Left lung (tissue), 10 donors: Measurements from ENCODE around the gene TEDC1. TPM values are rescaled to one million over a fixed set of nuclear protein-coding genes. Genes with fewer than 3 reads are reported as not detected.
A peak's percentile ranks its signal among the peaks of the same experiment; 100 is the strongest.

Experiments
- ATAC-seq: fragments of 200-7000 bp; cut with Tn5 transposase; one replicate; pipeline ENCODE4 v1.9.1; 2020; ENCODE audit warnings: moderate library complexity
- DNase-seq, 4 donors: peaks; one replicate each; pipeline ENCODE4 v3.0.0-alpha.2; 2013 to 2020
- H3K27ac ChIP-seq, 2 donors: fragments of 200-600 bp; sonication (generic) in 1 of 2; one replicate each; pipeline versions ENCODE4 v1.5.0 to v1.8.0; 2020 to 2021
- H3K27me3 ChIP-seq, 2 donors: fragments of 200-600 bp; sonication (generic) in 1 of 2; one replicate each; pipeline versions ENCODE4 v1.5.0 to v1.8.0; 2020 to 2021
- H3K36me3 ChIP-seq, 2 donors: fragments of 200-600 bp; sonication (generic) in 1 of 2; one replicate each; pipeline versions ENCODE4 v1.5.0 to v1.8.0; 2020 to 2021
- H3K4me1 ChIP-seq, 2 donors: fragments of 200-600 bp; one replicate each; pipeline ENCODE4 v1.8.0; 2021
- H3K4me3 ChIP-seq, 2 donors: fragments of 200-600 bp; sonication (generic) in 1 of 2; one replicate each; pipeline versions ENCODE4 v1.5.0 to v1.8.0; 2020 to 2021; ENCODE audit warnings: mild to moderate bottlenecking in 1 of 2
- H3K9me3 ChIP-seq, 2 donors: fragments of 200-600 bp; sonication (generic) in 1 of 2; one replicate each; pipeline versions ENCODE4 v1.5.0 to v1.8.0; 2020 to 2021
- intact Hi-C, 2 donors: fragments of 100-400 bp; cut with DNase I; formaldehyde crosslinking; loops; one replicate each; pipeline versions ENCODE4 v1.11.2 to v1.14.2; 2022
- polyA plus RNA-seq, 6 donors: library from polyadenylated mRNA; unstranded; fragments of 120-200 nt; gene quantifications; one replicate each; pipeline ENCODE4 v1.2.1, GENCODE V29; 2013; ENCODE audit not compliant: insufficient read length in 6 of 6
- total RNA-seq, 2 donors: library from RNA; stranded (reverse); fragmentation: NEBNext Ultra II Directional; extraction: Animal tissue kit (Norgen Biotek cat#: 25700); gene quantifications; one replicate each; pipeline ENCODE4 v1.2.1, GENCODE V29; 2021
- TF ChIP-seq, protein P1 (sequence below), 2 donors: fragments of 200-600 bp; sonication (generic) in 1 of 2; IDR thresholded peaks; one replicate each; pipeline versions ENCODE4 v1.5.0 to v1.8.0; 2021; ENCODE audit warnings: antibody characterized with exemption in 2 of 2
- donor health status: DM: no; HTN: yes; CAD: no.
- donor health status: DM: no; HTN: no; CAD: no.

Gene TEDC1
- total and polyA plus RNA-seq, 8 donors = 5.9 to 16.8 (median 8.8) TPM

DNA sequence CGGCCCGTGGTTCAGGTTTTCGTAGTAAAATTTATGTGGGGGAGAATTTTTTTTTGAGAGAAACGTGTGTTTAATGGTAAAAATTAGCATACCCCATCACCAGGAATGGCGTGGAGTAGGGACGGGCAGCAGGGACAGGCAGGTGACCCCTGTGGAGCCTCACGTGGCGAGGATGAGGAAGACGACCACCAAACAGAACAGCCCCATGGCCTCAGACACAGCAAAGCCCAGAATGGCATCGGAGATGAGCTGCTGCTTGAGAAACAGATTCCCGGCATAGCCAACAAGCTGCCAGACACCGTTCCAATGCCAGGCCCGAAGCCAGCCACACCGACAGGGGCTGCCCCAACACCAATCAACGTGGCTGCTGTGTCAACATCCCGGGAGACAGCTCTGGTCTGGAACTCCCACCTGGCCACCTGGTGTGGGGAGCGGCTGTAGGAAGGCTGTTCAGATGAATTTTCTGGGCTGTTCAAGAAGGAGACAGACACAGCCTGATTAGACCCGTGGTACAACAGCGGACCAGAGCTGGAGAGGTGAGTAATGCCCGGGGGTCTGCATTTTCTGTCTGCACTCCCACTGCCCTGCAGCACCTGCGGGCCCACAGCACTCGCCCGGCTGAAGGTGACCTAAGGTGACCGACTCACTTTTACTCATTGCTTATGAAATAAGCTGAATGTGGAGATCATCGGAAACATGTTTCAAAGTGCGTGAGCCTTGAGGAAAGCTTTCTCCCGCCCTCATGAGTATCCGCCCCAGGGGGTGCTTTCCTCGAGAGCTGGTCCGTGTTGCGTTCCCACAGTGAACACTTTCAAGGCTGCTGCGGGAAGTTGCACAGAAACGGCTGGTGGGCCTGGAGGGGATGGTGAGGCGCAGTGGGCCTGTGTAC lies 45.9 kb downstream of the TEDC1 start:
- Histone ChIP-seq H3K27me3 (peaks cover 0 to 53% of the 10 kb centered on the region in 2 donors), H3K4me1 (peaks cover 0 to 6% of the 10 kb centered on the region in 2 donors), H3K27ac (no peak overlapping the region), H3K4me3 (no peak overlapping the region), H3K36me3 (no peaks in the 10 kb centered on the region), H3K9me3 (no peaks in the 10 kb centered on the region)
- DNase-seq (no peak), ATAC-seq (no peak)
- TF ChIP-seq, protein P1, sequence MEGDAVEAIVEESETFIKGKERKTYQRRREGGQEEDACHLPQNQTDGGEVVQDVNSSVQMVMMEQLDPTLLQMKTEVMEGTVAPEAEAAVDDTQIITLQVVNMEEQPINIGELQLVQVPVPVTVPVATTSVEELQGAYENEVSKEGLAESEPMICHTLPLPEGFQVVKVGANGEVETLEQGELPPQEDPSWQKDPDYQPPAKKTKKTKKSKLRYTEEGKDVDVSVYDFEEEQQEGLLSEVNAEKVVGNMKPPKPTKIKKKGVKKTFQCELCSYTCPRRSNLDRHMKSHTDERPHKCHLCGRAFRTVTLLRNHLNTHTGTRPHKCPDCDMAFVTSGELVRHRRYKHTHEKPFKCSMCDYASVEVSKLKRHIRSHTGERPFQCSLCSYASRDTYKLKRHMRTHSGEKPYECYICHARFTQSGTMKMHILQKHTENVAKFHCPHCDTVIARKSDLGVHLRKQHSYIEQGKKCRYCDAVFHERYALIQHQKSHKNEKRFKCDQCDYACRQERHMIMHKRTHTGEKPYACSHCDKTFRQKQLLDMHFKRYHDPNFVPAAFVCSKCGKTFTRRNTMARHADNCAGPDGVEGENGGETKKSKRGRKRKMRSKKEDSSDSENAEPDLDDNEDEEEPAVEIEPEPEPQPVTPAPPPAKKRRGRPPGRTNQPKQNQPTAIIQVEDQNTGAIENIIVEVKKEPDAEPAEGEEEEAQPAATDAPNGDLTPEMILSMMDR (IDR thresholded peaks at IDR 0.05) = no peak
- intact Hi-C loops = no loop called here

DNA sequence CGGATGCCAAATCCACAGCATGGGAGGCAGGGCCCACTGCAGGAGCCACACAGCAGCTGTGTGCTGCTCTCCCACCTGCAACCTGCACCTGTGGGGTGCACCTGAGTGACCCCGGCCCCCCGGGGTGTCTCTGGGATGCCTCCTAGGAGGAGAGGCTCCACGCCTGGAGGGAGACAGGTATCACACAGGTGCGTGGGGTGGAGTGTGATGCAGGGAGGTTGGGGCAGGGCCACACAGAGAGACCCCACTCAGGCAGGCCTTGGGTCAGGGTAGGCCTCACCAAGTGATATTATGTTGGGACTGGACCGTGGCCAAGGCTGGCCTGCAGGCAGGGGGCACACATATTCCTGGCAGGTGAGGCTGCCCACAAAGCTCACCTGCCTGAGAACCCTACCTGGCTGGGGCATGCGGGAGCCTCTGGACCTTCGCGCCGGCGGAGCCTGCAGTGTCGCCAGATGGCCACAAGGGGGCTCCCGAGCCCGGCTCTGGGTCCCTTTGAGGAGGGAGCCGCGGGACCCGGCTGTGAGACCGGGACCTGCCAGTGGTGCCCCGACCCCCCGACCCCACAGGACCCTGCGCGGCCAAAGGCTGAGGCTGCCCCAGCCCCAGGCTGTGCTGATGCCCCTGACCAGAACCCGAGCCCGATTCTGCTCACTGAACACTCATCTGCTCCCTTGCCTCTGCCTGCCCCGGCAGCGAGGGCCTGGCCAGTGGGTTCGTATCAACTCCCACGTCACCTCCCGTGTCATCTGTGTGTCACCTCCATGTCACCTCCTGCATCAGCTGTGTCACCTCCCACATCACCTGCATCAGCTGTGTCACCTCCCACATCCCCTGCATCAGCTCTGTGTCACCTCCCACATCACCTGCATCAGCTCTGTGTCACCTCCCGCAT lies 46.8 kb downstream of the TEDC1 start:
- DNase-seq = peak in 1 of 4 donors; percentile 94
- H3K27me3 ChIP-seq = peaks cover 0 to 53% of the 10 kb centered on the region in 2 donors
- intact Hi-C loops = no loop called here
- peak; percentile 91 for ATAC-seq
- H3K4me3 ChIP-seq = no peak overlapping the region
- no peaks in the 10 kb centered on the region for H3K36me3 ChIP-seq
- H3K4me1 ChIP-seq = peaks cover 0 to 6% of the 10 kb centered on the region in 2 donors
- TF ChIP-seq, protein P1 (IDR thresholded peaks at IDR 0.05) = peak; percentile 95 to 98
- H3K27ac ChIP-seq = no peak overlapping the region
- no peaks in the 10 kb centered on the region for H3K9me3 ChIP-seq

DNA sequence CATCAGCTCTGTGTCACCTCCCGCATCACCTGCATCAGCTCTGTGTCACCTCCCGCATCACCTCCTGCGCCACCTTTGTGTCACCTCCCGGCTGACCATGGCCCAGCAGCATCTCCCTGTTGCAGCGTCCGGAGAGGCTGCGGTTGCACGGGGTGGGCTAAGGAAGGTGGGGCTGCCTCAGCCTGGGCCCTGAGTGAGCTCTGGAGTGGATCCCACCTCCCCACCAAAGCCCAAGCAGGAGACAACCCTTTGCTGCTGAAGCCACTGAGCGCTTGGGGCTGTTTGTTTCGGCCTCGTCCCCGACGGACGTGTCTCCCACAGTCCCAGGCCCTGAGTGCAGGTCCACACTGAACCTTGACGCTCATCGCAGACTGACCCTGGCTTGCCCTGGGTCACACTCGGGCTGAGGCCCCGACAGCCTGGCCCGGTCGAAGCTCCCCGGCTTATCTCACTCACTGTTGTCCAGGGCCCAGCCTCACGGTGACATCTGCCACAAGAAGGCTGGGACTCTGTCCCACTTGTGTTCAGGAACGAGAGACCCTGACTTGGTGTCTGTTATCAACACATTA lies 47.5 kb downstream of the TEDC1 start:
- intact Hi-C loops = no loop called here
- Histone ChIP-seq H3K27me3 (peaks cover 0 to 53% of the 10 kb centered on the region in 2 donors), H3K9me3 (peaks cover 0 to 5% of the 10 kb centered on the region in 2 donors), H3K4me1 (peaks cover 0 to 6% of the 10 kb centered on the region in 2 donors), H3K27ac (no peak overlapping the region), H3K36me3 (no peaks in the 10 kb centered on the region), H3K4me3 (no peak overlapping the region)
- no peak for ATAC-seq
- no peak for DNase-seq
- TF ChIP-seq, protein P1 (IDR thresholded peaks at IDR 0.05) = no peak

DNA sequence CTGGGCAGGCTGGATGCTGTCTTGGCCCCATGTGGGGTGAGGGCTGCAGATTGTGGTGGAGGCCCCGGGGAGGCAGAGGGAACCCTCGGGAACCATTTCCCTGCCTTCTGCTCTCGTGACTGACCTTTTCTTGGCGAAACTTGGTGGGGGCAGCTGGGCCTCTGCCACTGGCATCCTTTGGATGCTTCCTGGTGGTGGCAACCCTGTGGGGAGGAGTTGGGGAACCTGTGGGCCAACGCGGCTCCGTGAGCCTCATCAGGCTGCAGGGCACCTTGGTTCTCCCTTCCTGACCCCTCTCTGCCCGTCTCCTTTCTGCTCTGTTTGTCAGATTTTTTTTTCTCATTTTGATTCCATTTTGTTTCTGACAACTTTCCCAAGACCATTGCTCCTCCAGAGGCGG lies 49.8 kb downstream of the TEDC1 start:
- TF ChIP-seq, protein P1 (IDR thresholded peaks at IDR 0.05) = no peak
- ATAC-seq (no peak), DNase-seq (no peak)
- Histone ChIP-seq H3K27me3 (peaks cover 0 to 45% of the 10 kb centered on the region in 2 donors), H3K9me3 (peaks cover 0 to 9% of the 10 kb centered on the region in 2 donors), H3K4me1 (peaks cover 0 to 6% of the 10 kb centered on the region in 2 donors), H3K4me3 (no peak overlapping the region), H3K27ac (no peak overlapping the region), H3K36me3 (no peaks in the 10 kb centered on the region)
- intact Hi-C loops = no loop called here
